Measurements from ENCODE around the gene DRD3.

Gene DRD3

GRCh38 chr3:114219741-114220140 is 40.9 kb upstream of the DRD3 start:
- no peak for DNase-seq (ENCODE audit: low read depth)
- TF ChIP-seq CTCF (IDR thresholded peaks at IDR 0.05; ENCODE audit: control insufficient read depth, insufficient read depth, low read depth, low read length, missing control alignments): no peak
- no peak overlapping the region for H3K4me3 ChIP-seq (ENCODE audit: control insufficient read depth, low read depth, low read length)

- no peak overlapping the region for H3K4me3 ChIP-seq (ENCODE audit: control insufficient read depth, low read depth, low read length)
- no peak for TF ChIP-seq CTCF (IDR thresholded peaks at IDR 0.05; ENCODE audit: control insufficient read depth, insufficient read depth, low read depth, low read length, missing control alignments)
- no peak for DNase-seq (ENCODE audit: low read depth)
These were observed 39.8 kb upstream of the DRD3 start for GRCh38 chr3:114218578-114219185.

GRCh38 chr3:114218006-114218405 is 39.2 kb upstream of the DRD3 start:
- no peak overlapping the region for H3K4me3 ChIP-seq (ENCODE audit: control insufficient read depth, low read depth, low read length)
- no peak for TF ChIP-seq CTCF (IDR thresholded peaks at IDR 0.05; ENCODE audit: control insufficient read depth, insufficient read depth, low read depth, low read length, missing control alignments)
- DNase-seq (ENCODE audit: low read depth): no peak

GRCh38 chr3:114217266-114217665 is 38.4 kb upstream of the DRD3 start:
- no peak for TF ChIP-seq CTCF (IDR thresholded peaks at IDR 0.05; ENCODE audit: control insufficient read depth, insufficient read depth, low read depth, low read length, missing control alignments)
- H3K4me3 ChIP-seq (ENCODE audit: control insufficient read depth, low read depth, low read length): no peak overlapping the region
- no peak for DNase-seq (ENCODE audit: low read depth)

- no peak overlapping the region for H3K4me3 ChIP-seq (ENCODE audit: control insufficient read depth, low read depth, low read length)
- no peak for TF ChIP-seq CTCF (IDR thresholded peaks at IDR 0.05; ENCODE audit: control insufficient read depth, insufficient read depth, low read depth, low read length, missing control alignments)
- no peak for DNase-seq (ENCODE audit: low read depth)
These were observed 37.5 kb upstream of the DRD3 start for GRCh38 chr3:114216186-114216970.

GRCh38 chr3:114214542-114215341 is 35.9 kb upstream of the DRD3 start:
- TF ChIP-seq CTCF (IDR thresholded peaks at IDR 0.05; ENCODE audit: control insufficient read depth, insufficient read depth, low read depth, low read length, missing control alignments): no peak
- no peak overlapping the region for H3K4me3 ChIP-seq (ENCODE audit: control insufficient read depth, low read depth, low read length)
- DNase-seq (ENCODE audit: low read depth): no peak

Measured in AG09309 (cell line).